Stimulated activated CD8-positive, alpha-beta memory T cell treated with anti-CD3 and anti-CD28 coated beads, Interleukin-7, amount 100 ng/mL, for 4 hours (primary cell): ENCODE data around the gene MEIOSIN.
"Not testable (repeated sequence)": the region's sequence is repeated elsewhere in the genome, so short reads cannot be mapped to it uniquely, and the experiment has no call there.

Experiments
- DNase-seq, 2 donors: peaks; one replicate each; pipeline ENCODE4 v3.0.0-alpha.2; 2020; ENCODE audit warnings: low read depth in 2 of 2

Gene MEIOSIN

DNA sequence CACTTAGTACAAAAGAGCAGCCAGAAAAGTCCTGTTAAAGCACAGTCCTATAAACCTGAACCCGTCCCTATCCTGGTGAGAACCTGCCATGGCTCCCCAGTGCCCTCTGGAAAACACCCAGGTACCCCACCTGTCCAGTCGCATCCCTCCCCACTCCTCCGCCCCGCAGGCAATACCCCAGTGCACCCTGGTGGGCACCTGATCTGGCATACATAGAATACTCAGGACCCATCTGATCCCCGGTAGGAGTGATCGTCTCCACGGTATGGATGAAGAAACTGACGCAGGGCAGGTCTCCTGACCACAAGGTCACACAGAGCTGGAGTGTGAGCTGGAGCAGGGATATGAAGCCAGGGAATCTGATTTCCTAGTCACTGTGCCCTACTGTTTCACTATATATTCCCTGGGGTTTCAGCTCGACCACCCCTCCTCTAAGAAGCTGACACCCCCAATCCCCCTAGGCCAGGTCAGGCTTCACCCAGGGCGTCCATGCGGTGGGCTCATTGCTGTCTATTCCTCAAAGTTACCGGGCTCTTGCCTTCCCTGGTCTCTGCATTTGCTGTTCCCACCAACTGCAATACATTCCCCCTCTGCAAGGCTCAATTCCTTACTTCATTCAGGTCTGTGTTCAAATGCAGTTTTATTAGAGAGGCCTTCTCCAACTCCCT lies 15.1 kb upstream of the MEIOSIN start:
- no peak for DNase-seq

DNA sequence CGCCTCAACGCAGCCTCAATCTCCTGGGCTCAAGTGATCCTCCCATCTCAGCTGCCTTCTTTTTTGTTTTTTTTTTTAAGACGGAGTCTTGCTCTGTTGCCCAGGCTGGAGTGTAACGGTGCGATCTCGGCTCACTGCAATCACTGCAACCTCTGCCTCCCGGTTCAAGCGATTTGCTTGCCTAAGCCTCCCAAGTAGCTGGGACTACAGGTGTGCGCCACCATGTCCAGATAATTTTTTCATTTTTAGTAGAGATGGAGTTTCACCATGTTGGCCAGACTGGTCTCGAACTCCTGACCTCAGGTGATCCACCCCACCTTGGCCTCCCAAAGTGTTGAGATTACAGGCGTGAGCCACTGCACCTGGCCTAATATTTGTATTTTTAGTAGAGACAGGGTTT lies 13.2 kb upstream of the MEIOSIN start:
- DNase-seq: not testable (repeated sequence)

DNA sequence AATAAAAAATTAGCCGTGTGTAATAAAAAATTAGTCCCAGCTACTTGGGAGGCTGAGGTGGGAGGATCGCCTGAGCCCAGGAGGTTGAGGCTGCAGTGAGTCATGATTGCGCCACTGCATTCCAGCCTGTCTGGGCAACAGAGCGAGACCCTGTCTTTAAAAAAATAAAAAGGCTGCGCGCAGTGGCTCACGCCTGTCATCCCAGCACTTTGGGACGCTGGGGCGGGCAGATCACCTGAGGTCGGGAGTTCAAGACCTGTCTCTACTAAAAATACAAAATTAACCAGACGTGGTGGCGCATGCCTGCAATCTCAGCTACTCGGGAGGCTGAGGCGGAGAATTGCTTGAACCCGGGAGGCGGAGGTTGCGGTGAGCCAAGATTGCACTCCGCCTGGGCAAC lies 4.6 kb upstream of the MEIOSIN start:
- DNase-seq: not testable (repeated sequence)

DNA sequence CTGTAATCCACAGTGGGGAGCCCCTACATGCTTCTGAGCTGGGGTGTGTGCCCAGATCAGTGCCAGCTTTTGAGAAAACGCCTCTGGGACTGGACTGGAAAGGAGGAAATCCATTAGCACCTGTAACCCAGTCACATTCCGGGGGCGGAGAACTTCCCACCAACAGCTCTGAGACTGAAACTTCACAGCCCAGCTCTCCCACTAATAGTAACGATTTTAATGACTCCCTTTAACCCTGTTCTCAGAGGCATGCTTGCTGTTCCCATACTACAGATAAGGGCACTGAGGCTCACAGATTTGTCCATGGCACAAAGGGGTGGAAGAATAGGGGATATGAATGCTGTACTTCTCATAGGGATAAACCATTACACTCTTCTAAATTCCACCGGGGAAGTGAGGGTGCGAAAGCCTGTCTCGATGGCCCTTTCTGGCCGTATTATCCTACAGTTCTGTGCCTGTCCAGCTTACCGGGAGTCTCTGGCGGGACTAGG lies 3.4 kb upstream of the MEIOSIN start:
- no peak for DNase-seq

DNA sequence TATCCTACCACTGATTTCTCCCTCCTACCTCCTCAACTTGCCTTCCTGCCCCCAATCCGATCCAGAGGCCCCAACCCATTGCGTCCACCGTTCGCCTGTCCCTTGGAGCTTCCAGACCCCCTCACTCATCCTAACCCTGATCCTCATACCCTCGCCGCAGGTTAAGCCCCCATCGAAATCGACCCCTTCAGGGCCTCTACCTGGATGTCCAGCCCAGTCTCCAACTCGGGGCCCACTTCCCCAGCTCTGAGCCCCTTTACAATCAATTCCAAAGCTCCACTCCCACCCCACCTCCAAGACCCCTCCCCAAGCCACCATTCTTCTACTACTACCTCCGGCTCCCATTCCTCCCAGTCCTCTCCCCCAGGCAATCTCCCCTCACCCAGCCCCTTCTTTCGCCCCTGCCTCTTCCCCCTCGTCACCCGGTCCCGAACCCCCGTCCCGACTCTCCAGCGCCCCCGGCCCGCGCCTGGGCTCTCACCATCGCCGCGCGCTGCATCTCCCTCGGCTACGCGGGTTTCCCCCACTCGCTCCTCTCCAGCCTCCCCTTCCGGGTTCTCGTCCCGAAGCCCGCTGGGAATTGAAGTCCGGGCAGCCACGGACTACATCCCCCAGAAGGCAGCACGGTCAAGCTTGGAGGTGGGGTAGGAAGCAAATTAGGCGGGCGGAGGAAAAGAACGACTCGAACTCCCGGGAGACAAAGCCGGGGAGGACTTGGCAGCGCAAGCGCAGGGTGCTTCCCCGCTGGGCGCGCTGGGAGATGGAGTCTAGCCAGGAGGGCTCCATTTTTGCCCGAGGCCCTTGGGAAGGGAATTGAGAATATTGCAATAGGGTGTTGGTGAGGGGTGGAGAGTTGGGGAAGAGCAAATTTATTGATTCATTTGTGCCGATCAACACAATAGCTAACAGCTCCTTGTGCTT lies 2.6 kb upstream of the MEIOSIN start, which contains the start of gene FBXO46:
Gene FBXO46, minus strand, starts transcription at position 529 of the 921 bp plus-strand sequence. CDS start 17,401 bp downstream, outside the sequence.
- DNase-seq: peak; percentile 86 to 87

DNA sequence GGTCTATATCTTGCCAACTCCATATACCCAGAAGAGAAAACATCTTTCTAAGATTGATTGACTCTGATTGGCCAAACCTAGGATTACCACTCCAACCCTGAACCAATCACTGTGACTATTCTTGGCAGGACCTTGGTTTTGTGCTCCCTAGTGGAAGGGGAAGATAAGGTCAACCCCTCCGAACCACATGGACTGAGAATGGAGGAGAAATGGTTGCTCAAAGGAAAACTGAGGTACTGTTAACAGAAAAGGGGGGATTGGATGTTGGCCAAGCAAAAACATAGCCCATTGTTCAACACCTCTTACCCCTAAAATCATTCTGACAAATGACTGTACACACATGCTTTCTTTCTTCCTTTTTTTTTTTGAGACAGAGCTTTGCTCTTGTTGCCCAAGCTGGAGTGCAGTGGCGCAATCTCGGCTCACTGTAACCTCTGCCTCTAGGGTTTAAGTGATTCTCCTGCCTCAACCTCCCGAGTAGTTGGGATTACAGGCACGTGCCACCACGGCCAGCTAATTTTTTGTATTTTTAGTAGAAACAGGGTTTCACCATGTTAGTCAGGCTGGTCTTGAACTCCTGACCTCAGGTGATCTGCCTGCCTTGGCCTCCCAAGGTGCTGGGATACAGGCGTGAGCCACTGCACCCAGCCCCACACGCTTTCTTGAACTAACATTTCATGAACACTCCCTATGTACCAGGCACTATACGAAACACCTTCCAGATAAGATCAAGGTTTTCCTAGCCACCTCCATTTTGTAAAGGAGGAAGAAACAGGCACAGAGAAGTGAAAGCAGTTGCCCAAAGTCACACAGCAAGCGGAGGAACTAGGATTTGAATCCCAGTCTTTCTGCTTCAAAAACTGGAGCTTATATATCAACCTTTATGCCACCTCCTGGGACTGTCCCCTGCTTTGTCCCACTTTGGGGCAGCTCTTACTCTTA lies 6.5 kb downstream of the MEIOSIN start:
- DNase-seq: no peak

DNA sequence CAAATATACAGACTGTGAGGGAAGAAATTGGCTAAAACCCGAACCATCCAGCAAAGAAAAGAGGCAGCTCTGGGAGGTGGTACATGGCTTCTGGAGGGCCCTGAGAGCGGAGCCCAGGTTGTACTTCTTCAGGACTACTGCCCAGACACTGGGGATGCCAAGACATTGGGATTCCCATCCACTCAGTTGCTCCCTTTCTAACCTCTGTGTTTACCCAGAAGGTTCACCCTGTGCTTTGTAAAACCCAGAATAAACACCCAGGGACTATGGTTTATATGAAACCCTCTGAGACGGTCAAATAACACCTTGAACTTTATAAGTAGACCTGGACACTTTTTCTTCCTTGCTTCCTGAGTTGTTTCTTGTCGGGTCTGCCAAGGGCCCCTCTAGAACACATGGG lies 9.7 kb downstream of the MEIOSIN start:
- no peak for DNase-seq

DNA sequence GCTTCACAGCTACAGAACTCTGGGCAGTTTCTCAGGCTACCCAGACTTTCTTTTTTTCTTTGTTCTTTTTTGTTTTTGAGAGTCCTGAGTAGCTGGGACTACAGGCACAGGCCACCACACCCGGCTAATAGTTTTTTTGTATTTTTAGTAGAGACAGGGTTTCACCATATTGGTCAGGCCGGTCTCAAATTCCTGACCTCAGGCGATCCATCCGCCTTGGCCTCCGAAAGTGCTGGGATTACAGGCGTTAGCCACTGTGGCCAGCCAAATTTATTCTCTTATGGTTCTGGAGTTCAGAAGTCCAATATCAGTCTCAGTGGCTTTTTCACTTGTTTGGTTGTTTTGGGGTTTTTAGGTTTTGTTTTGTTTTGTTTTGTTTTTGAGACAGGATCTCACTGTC lies 12.4 kb downstream of the MEIOSIN start:
- no peak for DNase-seq

DNA sequence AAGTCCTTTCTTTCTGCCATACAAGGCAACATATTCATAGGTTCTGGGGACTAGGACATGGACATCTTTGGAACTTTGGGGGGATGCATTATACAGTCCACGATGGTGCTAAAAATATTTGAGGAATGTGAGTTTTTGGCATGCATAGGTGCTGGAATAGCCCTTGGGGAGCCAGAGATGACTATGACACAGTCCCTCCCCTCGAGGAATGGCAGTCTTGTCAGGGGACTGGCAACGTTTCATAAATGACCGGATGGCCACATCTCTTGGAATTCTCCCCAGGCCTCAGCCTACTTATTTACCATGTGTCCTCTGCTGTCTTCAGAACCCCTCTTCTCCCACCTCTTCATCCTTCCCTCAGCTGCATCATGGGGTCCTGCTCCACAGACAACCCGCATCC lies 13.6 kb downstream of the MEIOSIN start:
- DNase-seq: no peak

DNA sequence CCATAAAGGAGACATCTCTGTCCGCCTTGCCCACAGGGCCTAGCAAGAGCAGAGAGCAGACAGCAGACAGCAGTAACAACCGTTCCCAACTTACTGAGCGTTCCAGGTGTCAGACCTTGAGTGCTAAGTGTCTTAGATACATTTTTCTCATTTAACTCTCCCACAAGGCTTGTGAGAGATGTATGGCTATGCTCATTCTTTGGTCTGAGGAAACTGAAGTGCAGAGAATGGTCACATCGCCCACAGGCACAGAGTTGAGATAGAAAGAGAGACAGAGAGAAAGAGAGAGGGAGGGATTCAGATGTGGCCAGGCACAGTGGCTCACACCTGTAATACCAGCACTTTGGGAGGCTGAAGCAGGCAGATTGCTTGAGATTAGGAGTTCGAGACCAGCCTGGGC lies 14.3 kb downstream of the MEIOSIN start:
- no peak for DNase-seq

DNA sequence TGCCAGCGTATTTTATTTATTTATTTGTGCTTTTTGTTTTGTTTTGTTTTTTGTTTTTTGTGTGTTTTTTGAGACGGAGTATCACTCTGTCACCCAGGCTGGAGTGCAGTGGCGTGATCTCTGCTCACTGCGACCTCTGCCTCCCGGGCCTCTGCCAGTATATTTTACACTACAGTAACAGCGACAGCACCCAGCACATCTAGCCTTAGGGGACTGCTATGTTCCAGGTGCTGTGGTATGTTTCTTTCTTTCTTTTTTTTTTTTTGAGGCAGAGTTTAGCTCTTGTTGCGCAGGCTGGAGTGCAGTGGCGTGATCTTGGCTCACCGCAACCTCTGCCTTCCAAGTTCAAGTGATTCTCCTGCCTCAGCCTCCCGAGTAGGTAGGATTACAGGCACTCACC lies 18.2 kb downstream of the MEIOSIN start:
- DNase-seq: not testable (repeated sequence)

DNA sequence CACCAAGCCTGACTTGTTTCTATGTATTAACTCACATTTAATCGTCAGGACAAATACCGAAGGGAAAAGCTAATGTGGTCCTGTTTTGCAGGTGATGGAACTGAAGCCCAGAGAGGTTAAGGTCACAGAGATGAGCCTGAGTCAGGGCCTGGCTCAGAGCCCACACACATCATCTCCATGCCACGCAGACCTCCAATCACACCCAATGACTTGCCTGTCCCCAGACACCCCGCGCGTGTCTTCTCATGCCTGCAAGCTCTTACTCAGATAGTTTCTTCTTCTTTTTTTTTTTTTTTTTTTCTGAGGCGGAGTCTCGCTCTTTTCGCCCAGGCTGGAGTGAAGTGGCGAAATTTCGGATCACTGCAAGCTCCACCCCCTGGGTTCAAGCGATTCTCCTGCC lies 19.4 kb downstream of the MEIOSIN start:
- no peak for DNase-seq

DNA sequence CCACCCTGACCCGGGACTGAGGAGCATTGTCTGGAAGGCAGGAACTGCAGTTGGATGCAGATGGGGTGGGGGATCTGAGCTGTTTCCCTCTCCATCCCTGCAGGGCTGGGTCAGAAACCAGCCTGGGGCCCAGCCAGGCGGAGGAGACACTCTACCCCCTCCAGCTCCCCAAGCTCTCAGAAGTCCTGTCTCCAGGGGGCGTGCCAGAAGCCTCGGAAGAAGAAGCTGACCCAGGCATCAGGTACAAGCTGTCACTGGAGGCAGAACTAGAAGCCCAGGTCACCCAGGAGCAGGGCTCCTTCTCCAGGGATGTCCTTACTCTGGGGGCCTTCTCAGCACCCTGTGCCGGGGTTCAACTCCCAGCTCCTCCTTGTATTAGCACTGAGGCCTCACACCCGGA lies 20.3 kb downstream of the MEIOSIN start:
- no peak for DNase-seq

DNA sequence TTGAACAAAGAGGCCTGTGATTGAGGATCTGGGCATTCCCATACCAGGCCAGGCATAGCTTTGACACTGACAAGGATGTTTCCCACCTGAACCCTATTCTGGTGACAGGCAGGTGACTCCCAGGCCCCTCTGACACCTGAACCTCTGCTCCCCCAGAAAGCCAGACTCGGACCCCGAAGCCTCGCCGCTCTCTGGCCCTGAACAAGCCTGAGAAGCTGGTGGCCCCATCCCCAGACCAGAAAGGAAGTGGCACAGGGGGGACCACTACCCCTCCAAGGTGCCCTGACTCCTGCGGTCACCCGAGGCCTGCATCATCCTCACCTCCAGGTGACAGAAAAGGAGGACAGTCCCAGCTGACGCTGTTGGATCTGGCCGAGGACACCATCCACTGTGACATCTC lies 21.1 kb downstream of the MEIOSIN start:
- no peak for DNase-seq

DNA sequence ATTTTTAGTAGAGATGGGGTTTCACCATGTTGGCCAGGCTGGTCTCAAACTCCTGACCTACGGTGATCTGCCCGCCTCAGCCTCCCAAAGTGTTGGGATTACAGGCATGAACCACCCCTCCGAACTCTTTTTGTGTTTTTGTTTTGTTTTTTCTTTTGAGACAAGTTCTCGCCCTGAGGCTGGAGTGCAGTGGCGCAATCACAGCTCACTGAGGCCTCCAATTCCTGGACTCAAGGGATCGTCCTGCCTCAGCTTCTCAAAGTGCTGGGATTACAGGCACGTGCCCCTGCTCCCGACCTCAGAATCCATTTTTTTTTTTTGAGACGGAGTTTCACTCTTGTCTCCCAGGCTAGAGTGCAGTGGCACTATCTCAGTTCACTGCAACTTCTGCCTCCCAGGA lies 24.5 kb downstream of the MEIOSIN start:
- DNase-seq: no peak

DNA sequence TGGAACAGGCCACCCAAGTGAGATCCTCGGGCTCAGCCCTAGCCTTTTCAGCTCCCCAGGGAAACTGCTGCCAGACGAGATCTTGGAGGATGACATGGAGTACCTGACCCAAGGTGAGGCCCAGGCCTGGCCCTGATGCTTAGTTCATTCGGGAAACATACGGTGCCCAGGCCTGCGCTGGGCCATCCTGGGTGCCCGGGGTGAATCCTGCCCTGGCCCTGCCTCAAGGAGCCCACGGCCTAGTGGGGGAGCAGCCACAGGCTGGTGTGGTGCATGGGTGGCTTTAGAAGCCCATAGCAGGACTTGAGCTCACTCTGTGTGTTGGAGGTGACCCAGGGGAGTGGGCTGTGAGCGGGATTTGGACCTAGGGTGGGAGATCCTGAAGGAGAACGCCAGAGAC lies 25.7 kb downstream of the MEIOSIN start:
- no peak for DNase-seq

DNA sequence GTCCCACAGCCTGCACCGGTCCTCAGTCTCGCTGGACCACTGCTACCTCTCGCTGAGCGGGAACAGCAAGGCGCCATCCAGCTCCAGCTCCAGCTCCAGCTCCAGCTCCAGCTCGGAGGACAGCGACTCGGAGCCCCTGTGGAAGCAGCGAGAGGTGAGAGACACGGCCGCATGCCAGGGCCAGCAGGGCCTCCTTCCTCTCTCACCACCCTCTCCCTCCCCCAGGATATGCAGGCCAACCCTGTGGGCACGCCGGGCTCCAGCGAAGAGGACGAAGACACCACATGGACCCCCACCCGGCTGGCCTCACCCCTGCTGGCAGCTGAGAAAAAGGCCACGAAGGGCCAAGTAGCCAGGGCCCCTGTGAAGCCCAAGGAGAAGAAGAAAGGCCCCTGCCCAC lies 28.5 kb downstream of the MEIOSIN start:
- DNase-seq: no peak

DNA sequence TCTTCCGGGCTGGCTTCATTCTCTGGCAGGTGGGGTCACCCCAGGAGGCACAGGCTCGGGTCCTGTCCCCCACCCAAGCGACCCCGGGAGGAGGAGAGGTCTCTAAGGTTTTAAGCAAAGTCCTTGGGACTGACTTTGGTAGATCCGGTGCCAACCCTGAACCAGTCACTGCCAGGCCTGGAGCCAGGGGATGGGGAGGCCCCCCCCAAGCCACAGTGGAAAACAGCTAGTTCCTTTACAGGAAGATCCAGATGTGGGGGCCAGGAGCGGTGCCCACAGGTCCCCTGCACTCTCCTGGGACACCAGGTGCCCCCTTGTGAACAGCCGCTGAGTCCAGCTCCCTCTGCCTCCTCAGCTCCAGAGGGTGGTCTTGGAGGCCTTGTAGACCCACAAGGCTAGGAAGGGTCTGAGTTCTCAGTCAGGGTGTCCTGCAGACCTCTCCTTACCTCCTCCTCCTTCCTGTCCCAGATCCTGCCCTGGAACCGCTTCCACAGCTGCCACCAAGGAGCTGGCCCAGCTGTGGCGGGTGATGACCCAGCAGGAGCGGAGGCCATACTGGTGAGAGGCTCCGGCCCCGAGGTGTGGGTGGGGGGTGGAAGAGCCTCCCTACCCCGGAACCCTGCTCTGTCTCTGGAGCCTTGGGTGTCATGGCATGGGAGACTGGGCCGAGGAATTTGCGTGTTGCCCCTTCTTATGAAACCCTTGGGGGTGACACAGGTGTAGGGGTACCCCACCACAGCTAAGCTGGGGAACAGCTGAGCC lies 29.8 kb downstream of the MEIOSIN start:
- DNase-seq: no peak

DNA sequence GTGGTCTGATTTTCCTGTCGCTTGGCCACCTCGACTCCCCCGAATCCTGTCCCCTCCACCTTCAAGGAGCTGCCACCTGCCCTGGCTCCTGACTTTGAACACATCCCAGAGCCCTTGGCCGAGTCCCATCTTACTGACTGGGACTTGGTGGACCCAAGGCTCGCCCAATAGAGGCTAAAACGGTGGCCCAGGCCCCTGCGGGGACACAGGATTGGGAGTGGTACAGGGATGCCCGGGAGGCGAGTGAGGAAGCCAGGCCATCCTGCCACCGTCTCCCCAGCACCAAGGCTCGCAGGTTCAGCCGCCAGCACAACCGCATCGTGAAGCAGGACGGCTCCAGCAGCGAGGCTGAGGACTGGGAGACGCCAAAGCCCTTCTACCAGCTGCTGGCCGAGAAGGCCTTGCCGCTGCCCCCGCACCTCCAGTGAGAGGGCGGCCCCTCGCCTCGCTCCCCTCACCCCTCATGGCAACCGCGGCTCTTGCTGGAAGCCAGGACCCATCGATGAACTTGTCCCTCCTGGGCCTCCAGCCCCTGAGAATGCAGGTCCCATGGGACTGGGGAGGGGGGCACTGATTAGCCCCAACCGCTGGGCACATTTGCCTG lies 30.6 kb downstream of the MEIOSIN start:
- DNase-seq: no peak

DNA sequence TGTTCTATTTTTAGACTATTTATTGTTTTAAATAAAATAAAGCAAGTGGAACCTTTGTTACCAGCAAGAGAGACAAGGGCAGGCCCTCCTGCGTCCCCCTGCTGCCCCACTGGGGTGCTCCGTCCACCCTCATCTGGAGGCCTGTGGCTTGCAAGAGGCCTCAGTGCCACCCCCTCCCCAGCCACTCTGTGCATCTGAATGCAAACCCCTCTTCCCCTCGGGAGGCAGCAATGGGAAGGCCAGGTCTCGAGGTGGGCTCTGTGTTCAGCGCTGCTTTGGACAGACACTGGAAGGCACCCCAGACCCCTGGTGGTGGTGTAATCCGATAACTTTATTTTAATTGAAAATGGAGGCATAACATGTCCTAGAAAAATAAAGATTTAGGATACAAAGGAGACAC lies 31.2 kb downstream of the MEIOSIN start:
- no peak for DNase-seq
